Upper lobe of right lung (tissue), 1 donor: ENCODE results near the gene GRK5. TPM values are rescaled to one million over a fixed set of nuclear protein-coding genes. Genes with fewer than 3 reads are reported as not detected.

Source experiments
- ATAC-seq: fragments of 200-7000 bp; cut with Tn5 transposase; one replicate; pipeline ENCODE4 v1.9.1; 2020; ENCODE audit warnings: mild to moderate bottlenecking, moderate library complexity
- DNase-seq: peaks from one replicate; pipeline ENCODE4 v3.0.0-alpha.2; 2020
- H3K27ac ChIP-seq: fragments of 200-600 bp; one replicate; pipeline ENCODE4 v1.8.0; 2022
- H3K27me3 ChIP-seq: fragments of 200-600 bp; one replicate; pipeline ENCODE4 v1.8.0; 2022; ENCODE audit warnings: mild to moderate bottlenecking
- H3K36me3 ChIP-seq: fragments of 200-600 bp; one replicate; pipeline ENCODE4 v1.8.0; 2022
- H3K4me1 ChIP-seq: fragments of 200-600 bp; one replicate; pipeline ENCODE4 v1.8.0; 2022
- H3K4me3 ChIP-seq: fragments of 200-600 bp; one replicate; pipeline ENCODE4 v1.8.0; 2022; ENCODE audit warnings: mild to moderate bottlenecking
- H3K9me3 ChIP-seq: fragments of 200-600 bp; one replicate; pipeline ENCODE4 v1.8.0; 2022
- intact Hi-C: fragments of 100-400 bp; cut with DNase I; formaldehyde crosslinking; loops from one replicate; pipeline ENCODE4 v1.11.0; 2022
- total RNA-seq: library from RNA; stranded (reverse); fragmentation: NEBNext Ultra II Directional; extraction: Animal tissue kit (Norgen Biotek cat#: 25700); gene quantifications from one replicate; pipeline ENCODE4 v1.2.1, GENCODE V29; 2021
- TF ChIP-seq, protein P1 (sequence below): fragments of 200-600 bp; IDR thresholded peaks from one replicate; pipeline ENCODE4 v1.8.0; 2022; ENCODE audit warnings: antibody characterized with exemption
- donor health status: DM: no; HTN: yes; CAD: no; lungs with severe emphysema.

Gene GRK5
- total RNA-seq, 1 donor from 2014 or later, result 83.5 TPM

DNA sequence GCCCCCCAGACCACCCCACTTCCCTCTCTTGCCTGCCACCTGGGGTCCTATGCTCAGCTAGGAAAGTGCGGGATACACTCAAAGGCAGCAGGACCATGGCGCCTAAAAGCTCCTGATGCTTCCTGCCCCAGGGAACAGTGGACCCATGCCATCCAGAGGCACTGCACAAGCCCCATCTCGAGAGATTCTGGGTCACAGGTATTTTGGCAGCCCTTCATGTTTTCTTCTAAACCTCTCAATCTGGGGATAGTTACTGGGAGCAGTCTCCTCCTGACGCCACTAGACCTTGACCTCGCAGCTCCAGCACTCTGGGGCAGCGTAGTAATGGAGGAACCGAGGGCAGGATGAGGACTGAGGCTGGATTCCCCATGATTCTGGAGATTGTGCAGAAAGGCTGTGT is 107.1 kb downstream of the GRK5 start:
- Histone ChIP-seq H3K4me1 (peaks cover 49% of the 10 kb centered on the region), H3K4me3 (no peak overlapping the region), H3K27me3 (no peaks in the 10 kb centered on the region), H3K36me3 (no peaks in the 10 kb centered on the region), H3K9me3 (no peaks in the 10 kb centered on the region), H3K27ac (peak overlapping the region; percentile 30)
- intact Hi-C loops, result no loop called here
- TF ChIP-seq, protein P1, sequence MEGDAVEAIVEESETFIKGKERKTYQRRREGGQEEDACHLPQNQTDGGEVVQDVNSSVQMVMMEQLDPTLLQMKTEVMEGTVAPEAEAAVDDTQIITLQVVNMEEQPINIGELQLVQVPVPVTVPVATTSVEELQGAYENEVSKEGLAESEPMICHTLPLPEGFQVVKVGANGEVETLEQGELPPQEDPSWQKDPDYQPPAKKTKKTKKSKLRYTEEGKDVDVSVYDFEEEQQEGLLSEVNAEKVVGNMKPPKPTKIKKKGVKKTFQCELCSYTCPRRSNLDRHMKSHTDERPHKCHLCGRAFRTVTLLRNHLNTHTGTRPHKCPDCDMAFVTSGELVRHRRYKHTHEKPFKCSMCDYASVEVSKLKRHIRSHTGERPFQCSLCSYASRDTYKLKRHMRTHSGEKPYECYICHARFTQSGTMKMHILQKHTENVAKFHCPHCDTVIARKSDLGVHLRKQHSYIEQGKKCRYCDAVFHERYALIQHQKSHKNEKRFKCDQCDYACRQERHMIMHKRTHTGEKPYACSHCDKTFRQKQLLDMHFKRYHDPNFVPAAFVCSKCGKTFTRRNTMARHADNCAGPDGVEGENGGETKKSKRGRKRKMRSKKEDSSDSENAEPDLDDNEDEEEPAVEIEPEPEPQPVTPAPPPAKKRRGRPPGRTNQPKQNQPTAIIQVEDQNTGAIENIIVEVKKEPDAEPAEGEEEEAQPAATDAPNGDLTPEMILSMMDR, result no peak
- ATAC-seq (no peak), DNase-seq (no peak)

DNA sequence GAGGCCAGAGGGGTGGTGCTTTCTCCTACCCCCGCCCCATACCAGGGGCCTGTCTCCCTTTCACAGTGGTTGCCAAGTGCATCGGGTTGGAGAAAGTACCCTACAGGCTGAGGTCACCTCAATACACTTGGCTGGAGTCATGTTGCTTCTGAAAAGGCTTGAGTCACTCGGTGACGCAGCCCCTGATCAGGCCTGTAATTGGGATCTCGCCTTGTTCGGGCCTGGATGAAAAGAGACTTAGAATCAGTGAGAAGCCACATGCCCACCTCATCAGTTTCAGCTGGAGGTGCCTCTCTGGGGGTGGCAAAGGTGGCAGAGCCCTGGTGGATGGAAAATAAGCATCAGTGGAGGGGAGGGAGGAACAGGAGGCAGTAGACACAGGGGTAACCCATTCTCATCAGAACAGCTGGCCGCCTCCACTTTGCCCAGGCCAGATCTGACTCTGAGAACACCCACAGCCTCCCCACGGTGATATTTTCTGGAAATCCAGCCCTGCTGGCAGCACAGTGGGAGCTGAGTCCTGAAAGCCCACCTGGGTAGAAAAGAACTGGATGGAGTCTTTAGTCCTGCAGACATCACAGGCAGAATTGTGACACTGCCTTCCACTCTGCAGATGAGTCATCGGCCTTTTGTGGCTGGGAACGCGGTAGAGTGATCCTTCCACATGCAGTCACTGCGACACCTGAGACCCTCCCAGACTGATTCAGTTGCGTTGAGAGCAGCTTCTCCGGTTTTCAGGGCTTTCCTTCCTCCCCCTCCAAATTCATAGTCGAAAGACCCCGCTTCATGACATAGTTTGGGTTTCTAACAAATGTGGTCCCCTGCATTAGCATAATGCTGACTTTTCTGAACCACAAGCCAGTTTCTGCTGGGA is 108.0 kb downstream of the GRK5 start:
- TF ChIP-seq, protein P1, result no peak
- no peaks in the 10 kb centered on the region for H3K9me3 ChIP-seq
- H3K4me3 ChIP-seq, result no peak overlapping the region
- no peak for ATAC-seq
- no peaks in the 10 kb centered on the region for H3K36me3 ChIP-seq
- intact Hi-C loops, result no loop called here
- no peaks in the 10 kb centered on the region for H3K27me3 ChIP-seq
- peaks cover 48% of the 10 kb centered on the region for H3K4me1 ChIP-seq
- H3K27ac ChIP-seq, result peak overlapping the region; percentile 30
- no peak for DNase-seq

DNA sequence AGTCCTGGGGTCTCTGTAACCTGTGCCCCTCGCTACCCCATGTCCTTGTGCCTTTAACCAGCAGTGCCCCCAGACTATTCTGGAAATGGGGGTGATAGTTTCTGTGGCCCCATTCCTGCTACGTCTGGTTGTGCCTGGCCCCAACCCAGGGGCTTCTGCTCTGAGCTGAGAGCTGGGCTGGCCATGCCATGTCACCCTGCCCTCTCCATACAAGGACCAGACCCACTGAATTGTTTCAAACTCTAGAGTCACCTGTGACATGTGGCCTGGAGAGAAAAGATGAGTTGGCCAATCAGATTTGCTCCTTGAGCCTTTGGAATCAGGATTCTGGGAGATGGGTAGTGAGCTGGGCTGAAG is 108.6 kb downstream of the GRK5 start:
- intact Hi-C loops, result no loop called here
- Histone ChIP-seq H3K27me3 (no peaks in the 10 kb centered on the region), H3K27ac (no peak overlapping the region), H3K36me3 (no peaks in the 10 kb centered on the region), H3K9me3 (no peaks in the 10 kb centered on the region), H3K4me3 (no peak overlapping the region), H3K4me1 (peaks cover 49% of the 10 kb centered on the region)
- DNase-seq (no peak), ATAC-seq (no peak)
- TF ChIP-seq, protein P1, result no peak

DNA sequence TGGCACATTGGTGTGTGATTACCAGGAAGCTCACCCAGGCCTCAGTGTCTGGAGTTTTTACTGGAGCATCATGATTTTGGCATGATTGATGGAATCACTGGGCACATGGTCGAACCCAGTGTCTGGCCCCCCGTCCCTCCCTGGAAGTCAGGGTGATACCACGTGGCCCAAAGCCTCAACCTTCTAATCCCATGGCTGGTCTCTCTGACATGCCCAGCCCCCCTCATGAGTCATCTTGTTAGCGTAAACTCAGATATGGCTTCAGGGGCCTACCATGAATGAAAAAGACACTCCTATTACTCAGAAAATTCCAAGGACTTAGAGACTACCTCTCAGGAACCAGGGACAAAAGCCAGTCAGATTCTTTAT is 109.3 kb downstream of the GRK5 start:
- Histone ChIP-seq H3K4me3 (no peak overlapping the region), H3K4me1 (peaks cover 52% of the 10 kb centered on the region), H3K36me3 (no peaks in the 10 kb centered on the region), H3K27me3 (no peaks in the 10 kb centered on the region), H3K9me3 (no peaks in the 10 kb centered on the region), H3K27ac (no peak overlapping the region)
- TF ChIP-seq, protein P1, result no peak
- ATAC-seq (no peak), DNase-seq (no peak)
- intact Hi-C loops, result no loop called here

DNA sequence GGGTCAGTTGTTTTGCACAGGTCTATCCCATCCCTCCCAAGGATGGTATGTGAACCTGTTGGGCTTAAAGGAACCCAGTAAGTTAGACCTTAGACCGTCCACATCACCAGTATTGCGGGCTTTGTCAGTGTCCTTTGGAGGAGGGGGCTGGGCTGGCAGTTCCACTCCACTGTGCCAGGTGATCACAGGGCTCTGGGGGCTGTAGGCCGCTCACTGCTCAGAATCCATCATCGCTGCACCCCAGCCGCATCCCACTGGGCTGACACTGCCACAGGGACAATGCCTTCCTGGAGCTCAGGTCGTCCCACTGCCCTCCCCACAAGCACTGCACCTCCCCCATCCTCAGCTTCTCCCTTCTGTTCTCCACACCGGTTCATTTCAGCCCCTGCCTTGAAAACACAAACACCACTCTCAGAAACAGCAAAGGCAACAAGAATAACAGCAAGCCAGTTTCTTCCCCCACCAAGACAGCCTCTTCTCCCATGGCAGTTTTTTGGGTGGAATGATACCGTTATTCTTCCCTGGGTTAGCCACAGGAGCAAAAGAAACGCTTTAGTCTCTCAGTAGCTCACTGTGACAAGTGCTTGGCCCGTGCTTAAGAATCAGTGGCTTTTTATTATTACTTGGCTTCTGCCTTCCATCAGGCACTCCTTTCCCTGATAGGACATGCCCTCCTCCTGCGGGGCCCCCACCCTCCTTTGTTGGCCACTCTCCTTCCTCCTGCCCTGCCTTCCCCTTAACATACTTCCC is 111.2 kb downstream of the GRK5 start:
- no peaks in the 10 kb centered on the region for H3K36me3 ChIP-seq
- DNase-seq (no peak), ATAC-seq (peak; percentile 25)
- H3K27ac ChIP-seq, result no peak overlapping the region
- H3K4me1 ChIP-seq, result peaks cover 57% of the 10 kb centered on the region
- no peak overlapping the region for H3K4me3 ChIP-seq
- H3K27me3 ChIP-seq, result no peaks in the 10 kb centered on the region
- intact Hi-C loops, result no loop called here
- TF ChIP-seq, protein P1, result no peak
- H3K9me3 ChIP-seq, result no peaks in the 10 kb centered on the region
